SK-N-SH (cell line): ENCODE data around the gene DPP4. TPM values are rescaled to one million over a fixed set of nuclear protein-coding genes. Genes with fewer than 3 reads are reported as not detected.

ENCODE experiments used
- CTCF ChIA-PET: fragments of 300-600, 350-600 bp; formaldehyde crosslinking; extraction: SDS; loops from one replicate; lab custom pipeline; 2021; lab: Yijun Ruan, JAX
- POLR2A ChIA-PET: fragments of 350-600 bp; sonication (Branson Sonifier 250); formaldehyde crosslinking; extraction: SDS; loops from one replicate; lab custom pipeline; 2020; ENCODE audit warnings: antibody characterized with exemption, inconsistent platforms; lab: Yijun Ruan, JAX
- DNase-seq: peaks from one replicate; pipeline ENCODE4 v3.0.0; 2012
- H2AFZ ChIP-seq: fragments of 200-600 bp; sonication (generic); 2 replicates; pipeline ENCODE4 v1.8.1; 2016; ENCODE audit warnings: antibody characterized with exemption, mild to moderate bottlenecking, low read depth
- H3F3A ChIP-seq: fragments of 200-600 bp; sonication (generic); replicated peaks from 2 replicates; pipeline ENCODE3; 2016; ENCODE audit warnings: antibody characterized with exemption, mild to moderate bottlenecking; ENCODE audit not compliant: insufficient read depth
- H3K27ac ChIP-seq, 2 experiments: fragments of 200-500 bp in 1 of 2; fragments of 200-600 bp in 1 of 2; sonication (Bioruptor generic) in 1 of 2; sonication (generic), shearing (Covaris generic) in 1 of 2; 2 replicates each; pipeline versions ENCODE4 v1.5.1 to v1.6.1; 2014 to 2016; ENCODE audit warnings: low read depth in 2 of 2, inconsistent platforms in 1 of 2, low read length in 1 of 2, mild to moderate bottlenecking in 1 of 2, mixed read lengths in 1 of 2
- H3K27me3 ChIP-seq: fragments of 200-600 bp; sonication (generic), shearing (Covaris generic); 2 replicates; pipeline ENCODE4 v1.6.1; 2016; ENCODE audit warnings: mixed run types; ENCODE audit not compliant: insufficient read depth
- H3K36me3 ChIP-seq, 2 experiments: fragments of 200-500 bp in 1 of 2; fragments of 200-600 bp in 1 of 2; sonication (Bioruptor generic) in 1 of 2; sonication (generic) in 1 of 2; replicated peaks in 1 of 2; 2 replicates each; pipeline versions ENCODE3 to v1.5.1; 2014 to 2016; ENCODE audit warnings: low read length in 1 of 2, mild to moderate bottlenecking in 1 of 2; ENCODE audit not compliant: insufficient read depth in 2 of 2, control insufficient read depth in 1 of 2
- H3K4me1 ChIP-seq, 2 experiments: fragments of 200-500 bp in 1 of 2; fragments of 200-600 bp in 1 of 2; sonication (Bioruptor generic) in 1 of 2; sonication (generic), shearing (Covaris generic) in 1 of 2; 2 replicates each; pipeline versions ENCODE4 v1.5.1 to v1.6.1; 2014 to 2016; ENCODE audit warnings: low read depth in 1 of 2, low read length in 1 of 2, mixed run types in 1 of 2; ENCODE audit not compliant: insufficient read depth in 2 of 2, control insufficient read depth in 1 of 2
- H3K4me2 ChIP-seq: fragments of 200-600 bp; sonication (generic), shearing (Covaris generic); 2 replicates; pipeline ENCODE4 v1.6.1; 2017; ENCODE audit warnings: mixed run types
- H3K4me3 ChIP-seq, 2 experiments: fragments of 200-500 bp in 1 of 2; fragments of 200-600 bp in 1 of 2; sonication (Bioruptor generic) in 1 of 2; sonication (generic), shearing (Covaris generic) in 1 of 2; 2 replicates each; pipeline versions ENCODE4 v1.5.1 to v1.8.1; 2014 to 2016; ENCODE audit warnings: low read depth in 2 of 2, inconsistent platforms in 1 of 2, low read length in 1 of 2, mild to moderate bottlenecking in 1 of 2, mixed read lengths in 1 of 2, moderate library complexity in 1 of 2
- H3K79me2 ChIP-seq: fragments of 200-600 bp; sonication (generic); 2 replicates; pipeline ENCODE4 v1.8.1; 2017; ENCODE audit warnings: mild to moderate bottlenecking; ENCODE audit not compliant: insufficient read depth
- H3K9ac ChIP-seq: fragments of 200-600 bp; sonication (generic); 2 replicates; pipeline ENCODE4 v1.6.1; 2017; ENCODE audit warnings: mixed run types
- H3K9me2 ChIP-seq: fragments of 200-600 bp; sonication (generic); 2 replicates; pipeline ENCODE4 v1.6.1; 2017; ENCODE audit warnings: mixed run types
- H3K9me3 ChIP-seq: fragments of 200-600 bp; sonication (generic); 2 replicates; pipeline ENCODE4 v1.6.1; 2017; ENCODE audit warnings: mixed run types, mild to moderate bottlenecking, moderate library complexity
- H4K20me1 ChIP-seq: fragments of 200-600 bp; sonication (generic); 2 replicates; pipeline ENCODE4 v1.6.1; 2017; ENCODE audit warnings: mild to moderate bottlenecking, mixed run types; ENCODE audit not compliant: insufficient read depth
- CHD2 ChIP-seq: fragments of 150-350 bp; IDR thresholded peaks from 2 replicates; pipeline ENCODE4 v1.6.1; 2018; ENCODE audit warnings: low read length; ENCODE audit not compliant: partially characterized antibody
- ELF1 ChIP-seq: IDR thresholded peaks from 2 replicates; pipeline ENCODE4 v1.4.0; 2012
- EP300 ChIP-seq, 2 experiments: IDR thresholded peaks; 2 replicates each; pipeline versions ENCODE4 v1.4.0 to v1.6.1; 2012; ENCODE audit warnings: borderline replicate concordance in 1 of 2, low read depth in 1 of 2, low read length in 1 of 2
- EZH2phosphoT487 ChIP-seq: fragments of 200-600 bp; sonication (generic); IDR thresholded peaks from 2 replicates; pipeline ENCODE4 v1.6.1; 2017; ENCODE audit warnings: low read depth, mixed run types, mild to moderate bottlenecking, antibody characterized with exemption, moderate library complexity, borderline replicate concordance
- FOXM1 ChIP-seq: IDR thresholded peaks from 2 replicates; pipeline ENCODE4 v1.4.0; 2012; ENCODE audit warnings: low read depth, mild to moderate bottlenecking
- GATA2 ChIP-seq: sonication (generic); formaldehyde crosslinking; IDR thresholded peaks from 2 replicates; pipeline ENCODE4 v1.5.0; 2020; ENCODE audit warnings: mild to moderate bottlenecking, missing genetic modification reagents
- JUND ChIP-seq: IDR thresholded peaks from 2 replicates; pipeline ENCODE4 v1.4.0; 2012
- MEF2A ChIP-seq: IDR thresholded peaks from 2 replicates; pipeline ENCODE4 v1.4.0; 2012; ENCODE audit warnings: low read depth, borderline replicate concordance
- MXI1 ChIP-seq: IDR thresholded peaks from 2 replicates; pipeline ENCODE4 v1.6.1; 2012; ENCODE audit warnings: mild to moderate bottlenecking, low read depth, low read length, improper control_type of control experiment
- NFIC ChIP-seq: IDR thresholded peaks from 2 replicates; pipeline ENCODE4 v1.4.0; 2012; ENCODE audit warnings: borderline replicate concordance
- NRF1 ChIP-seq: IDR thresholded peaks from 2 replicates; pipeline ENCODE4 v1.6.1; 2012; ENCODE audit warnings: low read depth, mild to moderate bottlenecking, low read length
- PBX3 ChIP-seq: IDR thresholded peaks from 2 replicates; pipeline ENCODE4; 2012
- RAD21 ChIP-seq: IDR thresholded peaks from 2 replicates; pipeline ENCODE4 v1.6.1; 2012; ENCODE audit warnings: mild to moderate bottlenecking, low read length
- RCOR1 ChIP-seq: fragments of 150-350 bp; IDR thresholded peaks from 2 replicates; pipeline ENCODE4 v1.6.1; 2017; ENCODE audit warnings: antibody characterized with exemption, low read length
- RFX5 ChIP-seq: IDR thresholded peaks from 2 replicates; pipeline ENCODE4 v1.6.1; 2012; ENCODE audit warnings: mild to moderate bottlenecking, improper control_type of control experiment, low read length
- SIN3A ChIP-seq: IDR thresholded peaks from 2 replicates; pipeline ENCODE4 v1.6.1; 2012; ENCODE audit warnings: low read depth, mild to moderate bottlenecking, low read length, moderate library complexity, borderline replicate concordance
- TAF1 ChIP-seq: IDR thresholded peaks from 2 replicates; pipeline ENCODE4 v1.6.1; 2012; ENCODE audit warnings: low read depth, mild to moderate bottlenecking, low read length, moderate library complexity, borderline replicate concordance
- TEAD4 ChIP-seq: IDR thresholded peaks from 2 replicates; pipeline ENCODE4 v1.4.0; 2012; ENCODE audit warnings: mild to moderate bottlenecking, borderline replicate concordance; ENCODE audit not compliant: insufficient read depth
- WGBS: methylation state at CpG from one replicate; pipeline ENCODE4 v1.1.6; 2017; ENCODE audit warnings: low lambda C conversion rate; 5-methylcytosine and 5-hydroxymethylcytosine counted together
- polyA plus RNA-seq, 3 experiments: library from polyadenylated mRNA; depleted of rRNA; stranded (reverse); fragments of >200 nt; gene quantifications; 2 replicates each; pipeline ENCODE4 v1.2.3, GENCODE V29; 2012
- TF ChIP-seq, protein P1 (sequence below): IDR thresholded peaks from 2 replicates; pipeline ENCODE4 v1.4.0; 2012; ENCODE audit warnings: low read depth, borderline replicate concordance
- TF ChIP-seq, protein P2 (sequence below): IDR thresholded peaks from 2 replicates; pipeline ENCODE4 v1.4.0; 2012; ENCODE audit warnings: low read depth, borderline replicate concordance

The DPP4 gene
- polyA plus RNA-seq, 1 of the 3 experiments (the other 2 are of a cell fraction), result 5.0 TPM

DNA sequence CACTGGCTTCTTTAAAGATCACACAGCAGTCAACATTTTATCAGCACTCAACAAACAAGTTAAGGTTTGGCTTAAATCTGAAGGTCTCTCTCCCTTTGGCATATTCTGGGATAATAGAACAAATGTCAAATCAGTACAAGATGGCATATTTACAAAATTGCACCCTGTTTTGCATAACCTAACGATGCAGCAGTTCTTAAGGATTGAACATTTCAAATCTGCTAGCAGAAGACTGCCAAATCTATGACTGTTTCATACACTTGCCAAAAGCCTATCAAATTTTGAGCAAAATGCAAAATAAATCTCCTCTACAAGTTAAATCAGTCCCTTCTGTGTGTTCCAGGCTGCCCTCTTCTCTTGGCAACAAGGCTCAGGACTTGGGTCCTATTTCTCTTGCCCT is 73.6 kb downstream of the DPP4 start:
- CTCF ChIA-PET, result interaction anchor here (1.3 kb wide), 1 partner anchor 24 kb away, joined by 3 read pairs; no protein-coding TSS in a partner anchor

DNA sequence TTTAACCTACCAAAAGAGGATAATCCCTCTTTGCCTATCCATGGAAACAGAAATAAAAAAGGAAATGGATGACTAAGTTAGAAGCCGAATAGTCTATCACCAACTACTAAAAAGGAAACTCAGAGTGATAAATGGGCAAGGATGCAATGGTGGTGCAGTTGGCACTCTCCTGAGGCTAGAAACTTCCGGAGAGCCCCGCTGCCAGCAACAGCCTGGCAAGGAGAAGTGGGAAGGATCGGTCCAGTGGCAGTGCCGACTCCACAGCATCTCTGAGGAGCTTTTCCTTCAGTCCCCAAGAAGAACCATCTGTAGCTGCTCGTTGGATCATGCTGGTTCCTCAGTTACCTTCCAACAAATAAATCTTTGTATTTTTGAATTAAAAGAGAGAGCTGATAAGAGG is 74.7 kb downstream of the DPP4 start:
- WGBS, result 53% methylated on average over 6 of the region's 6 CpGs
- CTCF ChIA-PET, result interaction anchor here (1.3 kb wide), 1 partner anchor 25 kb away, joined by 3 read pairs; no protein-coding TSS in a partner anchor
- Histone ChIP-seq H3K4me3 (no peak overlapping the region), H3K79me2 (no peaks in the 10 kb centered on the region), H2AFZ (no peak overlapping the region), H3K27me3 (no peaks in the 10 kb centered on the region), H3K36me3 (no peaks in the 10 kb centered on the region), H3K9me2 (no peaks in the 10 kb centered on the region), H3F3A (no peaks in the 10 kb centered on the region), H3K4me2 (no peak overlapping the region), H4K20me1 (no peaks in the 10 kb centered on the region), H3K9me3 (no peaks in the 10 kb centered on the region), H3K9ac (no peak overlapping the region), H3K4me1 (no peaks in the 10 kb centered on the region), H3K27ac (no peak overlapping the region)
- TF ChIP-seq RCOR1 (no peak), JUND (no peak), FOXM1 (no peak), PBX3 (no peak), NFIC (no peak), MXI1 (no peak), MEF2A (no peak), TAF1 (no peak), TEAD4 (no peak), GATA2 (CRISPR knock-in tag) (no peak), EP300 (IDR thresholded peaks at IDR 0.05; ENCODE audit: borderline replicate concordance in 1 of 2, low read depth in 1 of 2, low read length in 1 of 2) (no peak), ELF1 (no peak), SIN3A (no peak), CHD2 (no peak), RFX5 (no peak), EZH2phosphoT487 (no peak), NRF1 (no peak), RAD21 (no peak)
- TF ChIP-seq, protein P1, sequence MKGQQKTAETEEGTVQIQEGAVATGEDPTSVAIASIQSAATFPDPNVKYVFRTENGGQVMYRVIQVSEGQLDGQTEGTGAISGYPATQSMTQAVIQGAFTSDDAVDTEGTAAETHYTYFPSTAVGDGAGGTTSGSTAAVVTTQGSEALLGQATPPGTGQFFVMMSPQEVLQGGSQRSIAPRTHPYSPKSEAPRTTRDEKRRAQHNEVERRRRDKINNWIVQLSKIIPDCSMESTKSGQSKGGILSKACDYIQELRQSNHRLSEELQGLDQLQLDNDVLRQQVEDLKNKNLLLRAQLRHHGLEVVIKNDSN, result no peak
- TF ChIP-seq, protein P2, sequence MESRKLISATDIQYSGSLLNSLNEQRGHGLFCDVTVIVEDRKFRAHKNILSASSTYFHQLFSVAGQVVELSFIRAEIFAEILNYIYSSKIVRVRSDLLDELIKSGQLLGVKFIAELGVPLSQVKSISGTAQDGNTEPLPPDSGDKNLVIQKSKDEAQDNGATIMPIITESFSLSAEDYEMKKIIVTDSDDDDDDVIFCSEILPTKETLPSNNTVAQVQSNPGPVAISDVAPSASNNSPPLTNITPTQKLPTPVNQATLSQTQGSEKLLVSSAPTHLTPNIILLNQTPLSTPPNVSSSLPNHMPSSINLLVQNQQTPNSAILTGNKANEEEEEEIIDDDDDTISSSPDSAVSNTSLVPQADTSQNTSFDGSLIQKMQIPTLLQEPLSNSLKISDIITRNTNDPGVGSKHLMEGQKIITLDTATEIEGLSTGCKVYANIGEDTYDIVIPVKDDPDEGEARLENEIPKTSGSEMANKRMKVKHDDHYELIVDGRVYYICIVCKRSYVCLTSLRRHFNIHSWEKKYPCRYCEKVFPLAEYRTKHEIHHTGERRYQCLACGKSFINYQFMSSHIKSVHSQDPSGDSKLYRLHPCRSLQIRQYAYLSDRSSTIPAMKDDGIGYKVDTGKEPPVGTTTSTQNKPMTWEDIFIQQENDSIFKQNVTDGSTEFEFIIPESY, result no peak
- DNase-seq, result no peak
- POLR2A ChIA-PET, result no interaction called here

More for the DNA sequence above, 73.6 kb downstream of the DPP4 start:
- DNase-seq, result no peak
- no peaks in the 10 kb centered on the region for H3K9me2 ChIP-seq
- H3K36me3 ChIP-seq, result no peaks in the 10 kb centered on the region
- no peaks in the 10 kb centered on the region for H4K20me1 ChIP-seq
- 54% methylated on average over 1 of the region's 1 CpG for WGBS
- H3K27ac ChIP-seq, result no peak overlapping the region
- TF ChIP-seq RCOR1, result no peak
- no peak for TF ChIP-seq TAF1
- no peak for TF ChIP-seq NFIC
- TF ChIP-seq, all 33 proteins: peak for 0
- Histone ChIP-seq H3K9ac (no peak overlapping the region), H2AFZ (no peak overlapping the region), H3F3A (no peaks in the 10 kb centered on the region), H3K27me3 (no peaks in the 10 kb centered on the region), H3K9me3 (no peaks in the 10 kb centered on the region), H3K79me2 (no peaks in the 10 kb centered on the region), H3K4me3 (no peak overlapping the region), H3K4me1 (no peaks in the 10 kb centered on the region), H3K4me2 (no peak overlapping the region)
- POLR2A ChIA-PET, result no interaction called here
